HCEC 1CT (cell line): Measurements from ENCODE around the gene ATL2.
"Not testable (repeated sequence)": the region's sequence is repeated elsewhere in the genome, so short reads cannot be mapped to it uniquely, and the experiment has no call there.

Experiments
- DNase-seq: peaks from one replicate; pipeline ENCODE4 v3.0.0-alpha.2; 2017

ATL2 gene

GRCh38 chr2:38322224-38322914 lies 54.7 kb downstream of the ATL2 start:
- DNase-seq = no peak

GRCh38 chr2:38319240-38319639 lies 57.8 kb downstream of the ATL2 start:
- DNase-seq = not testable (repeated sequence)

- no peak for DNase-seq
Observed at GRCh38 chr2:38317725-38318124, 59.3 kb downstream of the ATL2 start.

GRCh38 chr2:38315707-38316333 lies 61.3 kb downstream of the ATL2 start:
- peak; percentile 48 for DNase-seq

- no peak for DNase-seq
Observed at GRCh38 chr2:38308821-38309220, 68.3 kb downstream of the ATL2 start.

GRCh38 chr2:38301969-38302702 lies 74.9 kb downstream of the ATL2 start:
- no peak for DNase-seq

- DNase-seq = no peak
Observed at GRCh38 chr2:38301340-38301968, 75.6 kb downstream of the ATL2 start.

GRCh38 chr2:38298539-38298938 lies 78.5 kb downstream of the ATL2 start:
- no peak for DNase-seq

- no peak for DNase-seq
Observed at GRCh38 chr2:38296197-38296780, 80.8 kb downstream of the ATL2 start.

- peak; percentile 31 for DNase-seq
Observed at GRCh38 chr2:38294597-38294996, 82.5 kb downstream of the ATL2 start.

GRCh38 chr2:38293152-38293865 lies 83.8 kb downstream of the ATL2 start:
- DNase-seq = no peak

GRCh38 chr2:38290332-38290731 lies 86.7 kb downstream of the ATL2 start:
- no peak for DNase-seq

GRCh38 chr2:38284971-38285370 lies 92.1 kb downstream of the ATL2 start:
- no peak for DNase-seq

- no peak for DNase-seq
Observed at GRCh38 chr2:38281095-38281742, 95.9 kb downstream of the ATL2 start.

- DNase-seq = no peak
Observed at GRCh38 chr2:38279201-38279600, 97.9 kb downstream of the ATL2 start.

GRCh38 chr2:38278117-38278438 lies 99.0 kb downstream of the ATL2 start:
- DNase-seq = not testable (repeated sequence)

- no peak for DNase-seq
Observed at GRCh38 chr2:38277245-38278116, 99.6 kb downstream of the ATL2 start.

GRCh38 chr2:38274286-38275276 lies 102.5 kb downstream of the ATL2 start:
- DNase-seq = peak; percentile 79

GRCh38 chr2:38271697-38272096 lies 105.4 kb downstream of the ATL2 start:
- no peak for DNase-seq

- peak; percentile 39 for DNase-seq
Observed at GRCh38 chr2:38269421-38269820, 107.7 kb downstream of the ATL2 start.
